ENCODE results near the gene GPI.

DNA sequence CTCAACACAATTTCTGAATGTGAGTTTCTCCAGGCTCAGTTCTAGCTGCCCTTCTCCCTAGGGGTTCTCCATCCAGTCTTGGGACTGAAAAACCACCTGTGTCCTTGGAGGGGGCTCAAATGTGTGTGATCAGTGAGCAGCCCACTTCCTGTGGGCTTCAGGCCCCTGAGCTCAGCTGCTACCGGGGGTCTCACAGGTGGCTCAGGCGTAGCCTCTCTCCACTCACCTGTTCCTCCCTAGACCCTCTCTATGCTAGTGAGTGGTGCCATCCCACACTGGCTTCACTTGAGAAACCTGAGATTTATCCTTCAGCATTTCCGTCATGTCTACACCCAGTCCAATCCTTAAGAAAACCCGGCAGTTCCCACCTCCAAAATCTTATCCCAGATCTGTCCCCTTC, 39.8 kb upstream of the GPI start:
- no peak for TF ChIP-seq CTCF (conservative IDR thresholded peaks at IDR 0.05; ENCODE audit: low read depth, low read length)
- no peak for TF ChIP-seq EZH2phosphoT487 (IDR thresholded peaks at IDR 0.05; ENCODE audit: borderline replicate concordance, low read length)

All from PC-3 (cell line).